ENCODE measurements around the gene CCDC70.

- no peak for TF ChIP-seq NRF1 (IDR thresholded peaks at IDR 0.05; ENCODE audit: low read depth, low read length)
- no peak for TF ChIP-seq HDAC6 (IDR thresholded peaks at IDR 0.05; ENCODE audit: low read depth, low read length)
Measured at GRCh38 chr13:51831519-51831918, 30.2 kb upstream of the CCDC70 start.

Data from H1 (cell line).